Measurements from ENCODE around the gene SLC25A27.

DNA sequence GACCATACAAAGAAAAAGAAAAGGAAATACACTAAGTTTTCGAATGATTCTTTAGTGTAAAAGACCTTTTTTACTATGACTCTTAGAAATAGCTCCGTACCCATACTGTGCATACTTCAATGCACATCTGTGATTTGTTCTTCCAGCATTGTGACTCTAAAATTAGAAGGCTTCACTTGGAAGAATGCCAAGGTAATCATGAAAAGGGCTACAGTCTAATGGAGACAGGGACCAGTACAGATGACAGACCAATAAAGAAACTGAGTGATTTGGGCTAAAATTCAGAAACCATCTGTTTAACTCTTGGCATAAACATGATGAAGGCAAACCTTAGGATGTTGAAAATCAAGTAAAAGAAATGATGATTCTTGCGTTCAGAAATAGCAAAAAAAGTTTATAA is 46.4 kb upstream of the SLC25A27 start:
- TF ChIP-seq EZH2phosphoT487 (IDR thresholded peaks at IDR 0.05; ENCODE audit: insufficient read depth, low read depth): no peak
- no peak for TF ChIP-seq EZH2 (IDR thresholded peaks at IDR 0.05; ENCODE audit: insufficient read depth, poor library complexity, severe bottlenecking)

Data from GM23248 (cell line).